Measurements from ENCODE around the gene JAKMIP1.
"Not testable (repeated sequence)": the region's sequence is repeated elsewhere in the genome, so short reads cannot be mapped to it uniquely, and the experiment has no call there.

Gene JAKMIP1

DNA sequence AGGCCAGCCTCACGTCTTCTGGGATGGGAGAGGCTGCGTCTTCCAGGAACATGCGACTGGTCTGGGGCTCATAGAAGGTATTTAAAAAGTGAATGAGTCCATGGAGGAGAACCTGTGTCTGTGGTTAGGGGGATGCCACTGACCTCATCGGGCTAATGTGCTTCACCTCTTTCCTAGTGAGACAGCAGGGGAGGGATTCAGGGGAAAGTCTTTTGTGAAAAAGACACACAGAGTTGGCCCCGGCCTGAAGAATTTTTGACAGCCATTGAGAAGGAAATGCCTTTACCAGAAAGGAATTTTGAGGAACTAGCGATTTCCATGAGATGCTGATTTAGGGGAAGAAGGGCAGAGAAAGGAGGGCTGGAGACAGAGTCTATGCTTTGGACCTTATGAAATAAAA, 171.1 kb downstream of the JAKMIP1 start:
- no peak for DNase-seq

DNA sequence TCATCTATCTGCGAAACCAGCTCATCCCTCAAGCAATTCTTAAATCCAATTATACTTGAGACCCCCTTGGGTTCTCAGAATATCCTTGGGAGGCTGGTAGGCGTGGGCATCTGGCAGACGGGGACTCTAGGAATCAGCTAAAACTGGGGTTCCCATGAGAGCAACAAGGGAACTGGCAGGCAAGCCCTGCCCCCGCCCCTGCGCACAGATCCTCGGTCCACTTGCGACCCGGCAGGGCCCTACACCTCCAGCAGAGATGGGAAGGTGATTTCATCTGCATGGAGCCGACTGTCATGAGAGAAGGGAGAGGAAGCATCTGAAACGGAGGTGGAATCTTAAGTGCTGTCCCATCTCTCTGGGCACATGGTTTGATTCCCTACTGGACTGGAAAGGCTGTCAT, 172.2 kb downstream of the JAKMIP1 start:
- DNase-seq: no peak

DNA sequence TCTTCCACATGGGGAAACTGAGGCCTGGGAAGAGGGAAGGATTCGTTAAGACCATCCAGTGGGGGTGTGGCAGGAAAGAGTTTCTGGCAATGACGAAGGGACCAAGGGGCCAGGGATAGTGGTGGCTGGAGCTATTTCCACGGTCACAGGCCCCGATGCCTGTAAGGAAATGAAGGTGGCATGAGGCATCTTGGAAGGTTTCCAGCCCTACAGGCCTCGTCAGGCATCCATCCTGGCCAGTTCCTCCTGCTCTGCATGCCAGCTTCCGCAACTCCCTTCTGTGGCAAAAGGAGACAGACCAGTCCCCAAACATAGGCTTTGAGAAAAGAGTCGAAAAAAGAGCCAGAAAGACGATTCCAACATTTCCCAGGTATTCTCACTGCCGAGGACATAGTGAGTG, 173.0 kb downstream of the JAKMIP1 start:
- DNase-seq: no peak

DNA sequence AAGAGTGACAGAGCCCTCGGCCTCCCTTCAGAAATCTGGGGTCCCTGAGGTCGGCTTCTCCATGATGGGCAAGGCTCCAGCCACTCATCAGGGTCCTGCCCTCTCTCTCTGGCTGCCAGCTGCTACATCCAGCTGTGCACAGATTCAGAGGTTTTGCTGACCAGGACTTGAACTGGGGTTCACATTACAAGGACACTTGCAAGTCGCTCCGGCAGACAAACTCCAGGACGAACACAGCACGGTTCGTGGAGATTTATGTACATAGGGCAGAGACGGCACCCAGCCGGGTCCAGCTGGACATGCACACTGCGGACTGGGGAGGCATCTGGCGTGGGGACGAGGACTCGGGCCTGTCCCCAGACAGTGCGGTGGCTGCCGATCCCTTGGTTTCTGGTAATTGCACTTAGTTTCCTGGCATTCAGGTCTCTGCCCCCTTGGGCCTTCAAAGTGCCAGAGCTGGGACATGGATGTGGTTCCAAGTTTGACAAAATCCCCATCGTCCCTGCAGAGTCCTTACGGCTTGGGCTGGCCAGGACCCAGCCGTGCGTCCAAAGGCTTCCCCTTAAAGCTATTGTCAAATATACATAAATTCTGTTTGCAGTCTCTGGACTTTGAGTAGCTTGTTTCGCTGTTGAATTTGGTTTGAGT, 175.9 kb downstream of the JAKMIP1 start:
- DNase-seq: no peak

DNA sequence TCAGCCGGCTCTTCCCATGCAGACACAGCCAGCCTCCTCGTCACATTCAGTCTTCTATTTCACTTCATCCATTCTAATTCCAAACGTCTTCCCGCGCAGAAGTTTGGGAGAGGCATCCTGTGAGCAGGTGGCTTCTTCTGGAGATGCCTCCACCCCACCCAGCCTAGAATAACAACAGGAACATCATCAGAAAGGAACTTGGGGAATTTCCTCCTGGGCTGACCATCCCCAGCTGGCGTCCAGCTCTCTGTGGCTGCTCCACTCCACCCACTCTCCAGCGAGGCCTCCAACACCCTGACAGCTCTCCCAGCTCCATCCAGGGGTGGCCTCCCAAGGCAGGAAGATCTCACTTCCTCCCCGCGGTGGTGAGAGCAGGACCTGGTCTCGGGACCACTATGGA, 176.6 kb downstream of the JAKMIP1 start:
- no peak for DNase-seq

DNA sequence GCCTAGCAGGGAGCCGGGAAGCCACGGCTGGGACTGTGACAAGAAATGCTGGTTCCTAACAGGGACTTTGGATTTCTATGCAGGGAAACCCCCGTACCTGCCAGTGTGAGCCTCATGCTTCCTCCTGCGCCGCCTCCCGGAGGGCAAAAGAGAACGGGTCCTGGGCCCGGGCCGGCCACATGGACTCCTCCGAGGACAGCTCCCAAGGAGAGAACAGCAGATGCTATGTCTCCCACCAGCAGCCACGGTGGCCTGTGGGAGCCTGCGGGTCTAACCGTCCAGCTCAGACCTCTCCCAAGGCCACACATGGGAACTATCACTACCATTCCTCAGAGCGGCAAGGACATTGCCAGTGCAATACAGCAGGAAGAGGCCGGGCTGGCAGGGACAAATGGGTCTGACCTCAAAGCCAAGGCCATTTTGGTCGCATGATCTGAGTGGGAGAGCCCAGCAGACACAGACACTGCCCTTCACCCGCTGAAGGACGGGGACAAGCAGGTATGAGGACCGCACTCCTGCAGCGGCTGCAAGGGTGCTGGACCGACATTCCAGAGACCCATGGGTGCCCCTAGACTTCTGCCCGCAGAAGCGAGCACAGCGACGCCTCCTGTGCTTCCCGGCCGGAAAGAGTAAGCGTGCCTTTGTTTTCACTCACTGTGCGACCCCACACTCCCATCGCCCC, 177.6 kb downstream of the JAKMIP1 start:
- no peak for DNase-seq

DNA sequence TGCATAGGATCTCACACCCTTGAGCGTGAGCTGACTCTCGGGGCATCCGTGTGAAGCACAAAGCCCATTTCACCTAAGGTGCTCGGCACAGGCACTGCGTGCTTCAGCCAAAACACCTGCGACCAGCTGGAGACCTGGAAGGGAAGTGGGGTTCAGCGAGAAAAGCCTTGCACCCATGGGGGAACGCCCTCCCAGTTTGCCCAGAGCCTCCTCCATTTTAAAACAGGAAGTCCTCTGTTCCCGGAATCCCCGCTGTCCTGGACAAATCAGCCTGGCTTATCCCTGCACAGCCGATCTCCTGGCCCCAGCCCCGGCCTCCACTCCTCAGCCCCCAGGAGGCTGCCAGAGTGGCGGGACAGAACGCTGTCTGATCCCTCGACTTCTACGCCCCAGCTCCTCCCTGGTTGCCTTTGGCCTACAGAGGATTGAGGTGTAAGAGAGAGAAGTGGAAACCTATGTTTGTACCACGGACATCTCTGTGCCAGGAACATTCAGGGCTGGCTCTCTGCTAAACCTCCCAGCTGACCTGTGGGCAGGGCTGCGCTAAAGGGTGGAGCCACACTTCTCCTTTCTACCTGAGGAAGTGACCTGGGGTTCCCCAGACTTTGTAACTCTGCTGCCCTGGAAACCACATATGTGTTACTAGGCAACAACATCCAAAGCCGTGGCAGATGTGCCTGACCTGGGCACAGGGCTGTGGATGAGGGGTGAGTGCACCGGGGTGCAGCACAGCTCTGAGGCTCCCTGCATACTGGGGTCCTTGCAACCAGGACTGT, 178.3 kb downstream of the JAKMIP1 start:
- no peak for DNase-seq

DNA sequence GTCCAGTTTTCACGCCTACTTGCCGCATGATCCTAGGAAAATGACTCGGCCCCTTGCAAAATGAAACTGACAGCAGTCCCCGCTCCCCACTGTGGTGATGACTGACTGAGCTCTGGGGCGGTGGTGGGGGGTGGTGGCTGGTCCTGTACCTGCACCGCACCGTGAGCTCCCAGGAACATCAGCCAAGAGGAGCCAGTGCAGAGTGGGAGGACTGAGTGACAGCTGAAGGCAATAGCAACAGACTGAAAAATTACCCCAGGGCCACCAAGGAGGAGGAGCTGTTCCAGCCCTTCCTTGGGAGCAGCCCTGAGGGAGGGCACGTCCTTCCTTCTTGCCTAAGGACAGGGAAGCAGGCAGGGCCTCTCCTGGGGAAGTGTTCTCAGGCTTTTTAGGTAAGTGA, 179.7 kb downstream of the JAKMIP1 start:
- no peak for DNase-seq

DNA sequence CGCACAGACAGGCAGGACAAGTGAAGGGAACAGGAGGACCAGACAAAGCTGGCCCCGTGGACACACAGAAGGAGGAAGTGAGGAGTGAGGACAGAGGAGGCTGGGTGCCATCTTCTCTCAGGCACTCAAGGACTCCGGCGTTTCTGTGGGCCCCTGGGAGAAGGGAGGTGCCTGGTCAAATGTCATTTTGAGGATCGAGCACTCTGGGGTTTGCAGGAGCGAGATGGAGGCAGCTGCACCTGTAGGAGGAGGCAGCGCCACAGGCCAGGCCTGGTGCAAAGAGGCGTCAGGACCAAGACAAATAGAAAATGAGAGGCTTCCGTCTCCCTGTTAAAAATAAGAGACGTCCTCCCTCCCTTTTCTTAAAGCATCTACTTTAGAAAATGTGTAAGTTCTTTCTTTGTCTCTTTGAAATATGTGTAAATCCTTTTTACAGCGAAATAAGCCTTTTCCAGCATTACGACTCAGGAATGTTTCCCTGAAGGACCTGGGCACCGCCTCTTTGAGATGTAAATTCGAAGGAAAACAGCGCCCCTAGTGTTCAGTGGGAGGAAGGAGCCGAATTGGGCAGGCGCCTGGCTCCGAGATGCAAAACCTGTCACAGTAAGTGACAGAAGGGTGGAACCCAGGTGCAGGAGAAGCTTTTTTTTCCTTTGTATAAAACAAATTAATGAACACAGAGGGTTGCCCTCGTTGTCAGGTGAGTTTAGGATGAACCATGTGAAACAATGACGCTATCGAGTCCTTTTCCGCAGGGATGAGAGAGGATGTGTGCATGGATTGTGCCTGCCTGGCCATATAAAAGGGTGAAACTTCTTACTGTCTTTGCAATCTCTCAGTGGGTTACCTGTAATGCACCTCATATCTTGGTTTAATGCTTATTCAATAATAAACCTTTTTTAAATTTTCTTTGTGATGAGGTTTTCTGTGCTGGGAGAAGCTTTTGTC, 180.8 kb downstream of the JAKMIP1 start:
- no peak for DNase-seq

DNA sequence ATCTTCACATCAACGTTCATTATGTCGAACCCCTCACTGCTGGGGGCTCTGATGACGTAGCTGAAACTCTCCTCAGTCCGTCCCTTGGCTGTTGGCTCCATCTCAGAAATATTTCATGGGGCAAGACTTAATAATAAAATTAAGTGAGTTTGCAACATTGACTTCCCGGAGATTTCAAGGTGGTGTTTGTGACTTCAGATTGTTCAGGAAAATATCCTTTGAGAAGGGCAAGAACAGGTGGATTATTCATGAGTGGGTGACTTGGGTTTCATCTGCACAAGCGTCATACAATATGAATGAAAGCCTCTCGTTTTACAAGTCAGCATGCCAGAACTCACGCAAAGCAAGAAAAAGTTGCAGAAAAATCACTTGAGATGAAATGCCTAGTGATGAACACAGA, 182.0 kb downstream of the JAKMIP1 start, which contains the start of gene C4orf50:
Gene C4orf50, minus strand, starts transcription at position 101 of the 400 bp plus-strand sequence.
- DNase-seq: no peak

DNA sequence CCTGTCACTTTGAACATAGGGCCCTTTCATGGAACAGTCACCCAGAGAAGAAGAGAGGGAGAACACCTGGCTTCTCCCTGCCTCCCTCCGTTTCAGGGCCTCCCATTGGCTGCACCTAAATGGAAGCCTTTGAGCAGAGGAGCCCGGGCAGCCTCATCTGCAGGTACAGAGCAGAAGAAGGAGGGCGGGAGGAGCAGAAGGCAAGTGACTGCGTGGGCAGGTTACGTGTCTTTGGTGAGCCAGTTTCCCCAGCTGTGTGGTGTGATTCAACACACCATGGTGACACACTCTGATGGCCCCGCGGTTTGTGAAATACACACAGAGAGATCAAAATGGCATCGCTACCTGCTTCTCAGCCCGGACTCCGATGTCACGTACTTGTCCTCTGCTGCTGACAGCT, 182.5 kb downstream of the JAKMIP1 start:
- DNase-seq: no peak

DNA sequence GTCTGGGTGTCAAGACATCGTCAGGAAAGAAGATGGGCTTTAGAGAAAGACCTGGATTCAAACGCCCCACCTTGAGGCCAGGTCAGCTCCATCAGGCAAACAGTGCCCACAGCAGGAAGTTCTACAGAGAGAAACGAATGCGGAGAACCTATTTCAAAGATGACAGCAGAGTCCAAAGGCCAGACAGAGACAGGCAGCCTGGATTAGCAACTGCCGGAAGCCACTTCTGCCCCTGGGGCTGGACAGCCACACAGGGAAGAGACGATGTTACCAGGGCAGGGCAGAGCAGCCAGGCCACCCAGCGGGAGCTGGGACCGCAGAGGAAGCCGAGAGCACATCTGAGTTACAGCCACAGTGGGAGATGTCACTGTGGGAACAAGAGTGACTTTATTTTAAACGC, 183.3 kb downstream of the JAKMIP1 start:
- no peak for DNase-seq

DNA sequence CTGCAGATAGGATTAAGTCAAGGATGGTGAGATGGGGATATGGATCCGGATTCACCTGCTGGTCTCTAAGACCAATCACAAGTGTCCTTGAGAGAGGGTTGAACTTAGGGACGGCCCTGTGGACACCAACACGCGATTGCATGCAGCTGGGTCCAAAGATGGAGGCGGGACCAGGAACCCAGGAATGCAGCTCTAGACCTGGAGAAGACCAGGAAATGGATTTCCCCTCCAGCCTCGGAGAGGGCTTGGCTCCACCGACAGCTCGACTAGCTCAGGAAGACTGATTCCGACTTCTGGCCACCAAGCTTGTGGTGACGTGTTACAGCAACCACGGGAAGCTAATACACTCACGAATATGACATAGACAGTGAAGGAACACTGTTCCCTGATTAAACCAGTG, 186.8 kb downstream of the JAKMIP1 start:
- no peak for DNase-seq

DNA sequence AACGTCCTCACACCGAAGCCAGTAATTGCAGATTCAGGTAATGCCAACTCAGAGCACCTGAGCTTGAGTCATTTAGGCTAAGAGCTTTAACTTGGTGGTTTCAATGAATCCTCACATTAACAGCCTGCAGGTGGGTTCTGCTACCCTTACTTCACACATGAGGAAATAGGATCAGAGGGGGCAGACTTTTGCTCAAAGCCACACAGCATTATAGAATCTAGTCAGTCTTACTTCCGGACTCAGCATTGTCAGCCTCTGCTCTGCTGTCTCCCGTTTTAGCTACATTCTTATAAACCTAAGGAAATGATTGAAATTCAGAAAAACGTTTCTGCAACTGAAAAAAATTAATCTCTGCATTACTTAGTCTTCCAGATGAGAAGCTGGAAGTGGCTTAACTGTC, 188.1 kb downstream of the JAKMIP1 start:
- DNase-seq: no peak

DNA sequence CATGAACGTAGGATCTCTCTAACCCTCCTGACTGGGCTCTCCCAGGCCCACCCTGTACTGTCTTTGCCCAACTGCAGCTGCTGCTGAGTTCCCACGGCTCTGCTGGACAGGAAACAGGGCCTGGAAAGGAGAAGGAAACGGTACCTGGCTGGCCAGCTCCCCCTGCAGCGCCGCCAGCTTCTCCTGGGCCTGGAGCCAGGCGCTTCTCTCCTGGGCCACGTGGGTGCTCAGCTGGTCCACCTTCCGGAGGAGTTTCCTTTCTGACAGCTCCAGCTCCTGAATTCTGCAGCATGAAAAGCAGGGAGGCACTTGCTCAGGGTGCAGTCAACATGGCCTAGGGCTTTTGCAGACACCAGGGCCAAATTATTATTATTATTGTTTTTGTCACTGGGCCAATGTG, 188.7 kb downstream of the JAKMIP1 start:
- DNase-seq: peak; percentile 46

DNA sequence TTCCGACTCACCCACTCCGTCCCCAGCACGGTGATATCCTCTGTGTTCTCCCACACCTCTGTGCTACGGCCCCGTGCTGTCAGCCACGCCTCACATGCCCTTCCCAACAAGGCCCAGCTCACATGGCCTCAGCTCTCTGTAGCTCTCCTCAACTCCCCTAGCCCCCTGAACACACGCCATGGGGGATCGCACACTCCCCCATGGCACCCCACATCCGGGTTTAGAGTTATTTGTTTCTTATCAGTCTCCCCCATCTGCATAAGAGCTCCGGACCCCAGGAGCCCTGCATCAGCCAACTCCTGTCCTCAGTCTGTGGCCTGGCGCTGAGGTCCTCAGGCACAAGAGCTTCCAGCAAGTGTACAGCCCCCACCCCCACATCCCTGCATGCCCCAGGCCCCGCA, 189.1 kb downstream of the JAKMIP1 start:
- no peak for DNase-seq

DNA sequence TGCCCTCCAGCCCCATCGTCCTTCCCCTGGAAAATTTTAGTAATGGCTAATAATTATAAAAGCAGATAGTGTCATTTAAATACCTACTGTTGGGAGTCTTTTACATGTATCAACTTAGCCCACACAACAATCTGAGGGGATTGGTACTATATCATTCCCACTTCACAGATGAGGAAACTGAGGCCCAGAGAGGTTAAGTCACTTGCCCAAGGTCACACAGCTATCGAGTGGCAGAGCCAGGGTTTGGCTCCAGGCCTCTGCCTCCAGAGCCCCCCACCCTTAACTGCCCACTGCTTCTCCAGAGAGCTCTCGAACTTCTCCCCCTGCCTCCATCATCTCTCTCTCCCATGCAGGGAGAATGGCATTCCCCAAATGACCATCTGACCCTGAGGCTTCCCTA, 189.6 kb downstream of the JAKMIP1 start:
- DNase-seq: no peak

DNA sequence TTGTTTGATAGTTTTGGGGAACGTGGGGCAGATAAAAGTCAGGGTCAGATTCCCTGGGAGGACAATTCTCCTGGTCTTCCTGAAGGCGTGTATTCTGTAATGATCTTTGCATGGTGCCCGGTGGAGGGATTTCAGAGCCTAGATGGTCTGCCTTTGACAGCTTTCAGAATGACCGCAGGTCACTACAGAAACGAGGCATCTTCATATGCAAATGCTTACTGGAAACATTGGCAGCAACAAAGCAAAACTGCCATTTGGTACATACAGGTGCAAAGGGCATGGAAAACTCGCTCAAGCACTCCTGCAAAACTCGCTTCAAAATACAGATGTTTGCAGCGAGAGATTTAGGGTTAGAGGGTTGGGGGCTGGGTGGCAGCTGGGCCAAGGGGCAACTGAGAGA, 190.9 kb downstream of the JAKMIP1 start:
- DNase-seq: no peak

DNA sequence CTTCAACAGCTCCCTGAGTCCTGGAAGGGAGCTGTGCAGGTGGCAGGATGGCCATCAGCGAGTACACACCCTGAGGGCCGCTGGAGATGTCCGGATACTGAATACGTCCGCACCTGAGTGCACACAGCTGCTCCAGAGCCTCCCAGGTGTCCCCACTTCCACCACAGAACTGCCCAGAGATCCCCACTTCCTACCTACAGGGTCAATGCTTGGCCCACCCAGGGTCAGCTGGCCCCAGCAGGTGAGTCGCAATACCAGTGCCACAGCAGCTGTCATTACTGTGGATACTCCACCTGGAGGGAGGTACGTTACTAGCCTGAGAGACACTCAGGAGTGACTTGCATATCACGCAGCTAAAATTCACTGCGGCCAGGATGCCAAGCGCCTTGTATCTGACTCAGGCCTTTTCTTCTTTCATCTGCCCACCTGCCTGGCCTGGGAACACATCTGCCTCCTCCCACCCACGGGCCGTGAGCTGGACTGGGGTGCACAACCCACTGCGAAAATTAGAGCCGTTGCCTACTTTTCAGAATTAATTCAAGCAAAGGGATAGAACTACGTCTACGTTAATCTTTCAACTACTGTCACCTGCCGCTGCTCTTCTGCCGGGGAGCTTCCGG, 191.5 kb downstream of the JAKMIP1 start:
- DNase-seq: no peak

DNA sequence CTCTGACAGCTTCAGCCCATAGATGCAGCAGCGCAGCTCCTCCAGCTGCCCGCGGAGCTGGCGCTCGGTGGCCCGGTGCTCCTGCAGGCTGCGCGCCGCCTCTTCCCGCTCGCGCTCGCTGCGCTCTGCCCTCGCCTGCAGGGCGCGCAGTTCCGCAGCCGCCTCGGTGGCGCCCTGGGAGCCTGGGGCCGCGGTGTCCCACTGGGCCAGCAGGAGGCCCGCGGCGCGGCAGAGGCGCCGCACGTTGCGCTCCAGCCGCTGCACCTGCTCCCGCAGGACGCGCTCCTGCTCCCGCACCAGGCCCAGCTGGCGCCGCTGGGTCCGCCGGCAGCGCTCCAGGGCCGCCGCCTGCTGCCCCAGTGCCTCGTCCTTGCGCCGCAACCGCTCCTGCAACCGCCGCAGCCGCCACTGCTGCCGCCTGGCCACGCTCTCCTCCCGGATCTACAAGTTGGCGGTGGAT, 192.2 kb downstream of the JAKMIP1 start:
- no peak for DNase-seq

DNA sequence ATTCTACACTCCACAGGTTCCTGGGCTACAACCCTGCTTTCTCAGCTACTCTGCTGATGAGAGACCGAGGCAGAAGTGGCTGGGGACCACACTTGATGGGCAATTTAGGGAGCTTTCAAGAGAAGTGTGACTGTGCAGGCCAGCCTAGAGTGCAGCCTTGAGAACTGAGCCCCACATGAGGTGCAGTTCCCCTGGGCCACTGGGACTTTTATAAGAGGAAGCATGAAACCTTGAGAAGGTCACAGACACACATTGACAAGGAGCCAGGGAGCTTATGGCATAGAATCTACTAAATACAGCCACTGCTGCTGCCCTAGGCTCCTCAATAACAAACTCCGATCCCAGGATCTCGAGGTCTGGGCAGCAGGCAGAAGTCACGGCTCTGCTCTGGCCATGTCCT, 195.2 kb downstream of the JAKMIP1 start:
- DNase-seq: no peak

DNA sequence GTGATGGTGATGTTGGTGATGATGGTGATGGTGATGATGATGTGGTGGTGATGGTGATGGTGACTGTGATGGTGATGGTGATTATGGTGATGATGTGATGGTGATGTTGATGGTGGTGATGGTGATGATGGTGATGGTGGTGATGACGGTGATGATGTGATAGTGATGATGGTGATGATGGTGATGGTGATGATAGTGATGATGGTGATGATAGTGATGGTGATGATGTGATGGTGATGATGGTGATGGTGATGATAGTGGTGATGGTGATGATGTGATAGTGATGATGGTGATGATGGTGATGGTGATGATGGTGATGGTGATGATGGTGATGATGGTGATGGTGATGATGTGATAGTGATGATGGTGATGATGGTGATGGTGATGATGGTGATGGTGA, 196.9 kb downstream of the JAKMIP1 start:
- DNase-seq: not testable (repeated sequence)
